T-helper 1 cell treated with Interleukin-12 subunit alpha and Interleukin-12 subunit beta and Interleukin-4 antibody, amounts not matched to agents 30 ng/mL and 1 ng/mL, for 36 hours (primary cell): ENCODE measurements around the gene IRGQ. TPM values are rescaled to one million over a fixed set of nuclear protein-coding genes. Genes with fewer than 3 reads are reported as not detected.
"Not testable (repeated sequence)": the region's sequence is repeated elsewhere in the genome, so short reads cannot be mapped to it uniquely, and the experiment has no call there.

Experiments used
- intact Hi-C: fragments of 100-400 bp; cut with micrococcal nuclease; formaldehyde crosslinking; loops from one replicate; pipeline ENCODE4 v1.15.1; 2024
- total RNA-seq: library from RNA; stranded (reverse); gene quantifications from 2 replicates; pipeline ENCODE4 v1.2.3, GENCODE V29; 2022

The IRGQ gene
- total RNA-seq, 1 donor from 2014 or later, result 23.1 TPM

DNA sequence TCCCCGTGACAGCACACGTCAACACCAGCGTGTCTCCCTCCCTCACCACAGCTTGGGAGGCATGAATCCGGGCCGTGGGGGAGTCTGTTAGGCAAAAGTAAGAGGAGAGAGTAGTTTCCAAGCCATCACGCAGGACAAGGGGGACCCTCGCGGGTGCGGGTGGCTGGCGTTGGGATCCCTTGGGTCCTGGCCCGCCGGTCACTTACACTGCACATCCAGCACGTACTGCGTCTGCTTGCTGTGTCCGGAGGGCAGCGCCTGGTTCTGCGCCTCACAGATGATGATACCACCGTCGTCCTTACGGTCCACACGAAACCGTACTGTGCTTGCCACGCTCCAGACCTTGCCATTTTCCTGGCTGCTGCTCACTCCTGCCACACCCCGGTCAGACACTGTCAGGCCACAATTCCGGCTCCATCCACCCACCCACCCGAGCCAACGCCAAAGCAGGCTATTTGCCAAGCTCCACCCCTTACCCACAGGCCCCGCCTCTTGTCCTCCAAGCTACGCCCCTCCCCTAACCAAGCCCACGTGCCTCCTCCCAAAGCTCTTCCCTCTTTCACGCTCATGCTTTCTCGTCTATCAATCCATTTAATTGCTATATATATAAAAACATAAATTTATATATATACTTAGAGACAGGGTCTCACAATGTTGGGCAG, 30.1 kb upstream of the IRGQ start:
- intact Hi-C loops, result loop anchor here (1.0 kb wide), 1 partner anchor 42 kb away; no protein-coding TSS in a partner anchor

DNA sequence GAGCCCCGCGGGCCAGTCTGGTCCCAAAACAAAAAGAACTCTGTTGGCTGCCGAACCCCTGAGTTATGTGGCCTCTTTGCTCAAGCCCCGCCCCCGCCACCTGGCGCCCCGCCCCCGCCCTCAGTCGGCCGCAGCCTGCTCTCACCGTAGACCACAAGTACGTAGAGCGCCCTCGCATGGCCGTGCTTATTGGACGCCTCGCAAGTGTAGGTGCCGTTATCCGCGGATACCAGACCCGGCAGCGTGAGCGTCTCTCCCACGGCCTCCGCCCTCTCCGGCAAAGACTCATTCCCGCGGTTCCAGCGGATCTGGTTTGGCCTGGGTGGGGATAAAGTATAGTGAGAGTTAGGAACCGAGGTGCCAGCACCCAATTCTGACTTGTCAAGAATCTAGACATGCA, 29.0 kb upstream of the IRGQ start:
- intact Hi-C loops, result loop anchor here (1.0 kb wide), 1 partner anchor 43 kb away; no protein-coding TSS in a partner anchor

- intact Hi-C loops, result no loop called here
These were observed 28.1 kb upstream of the IRGQ start for GRCh38 chr19:43623889-43624670.

GRCh38 chr19:43622956-43623355, 27.0 kb upstream of the IRGQ start:
- intact Hi-C loops, result no loop called here

GRCh38 chr19:43622070-43622469, 26.1 kb upstream of the IRGQ start:
- intact Hi-C loops, result no loop called here

GRCh38 chr19:43620061-43621001, 24.4 kb upstream of the IRGQ start:
- intact Hi-C loops, result no loop called here

DNA sequence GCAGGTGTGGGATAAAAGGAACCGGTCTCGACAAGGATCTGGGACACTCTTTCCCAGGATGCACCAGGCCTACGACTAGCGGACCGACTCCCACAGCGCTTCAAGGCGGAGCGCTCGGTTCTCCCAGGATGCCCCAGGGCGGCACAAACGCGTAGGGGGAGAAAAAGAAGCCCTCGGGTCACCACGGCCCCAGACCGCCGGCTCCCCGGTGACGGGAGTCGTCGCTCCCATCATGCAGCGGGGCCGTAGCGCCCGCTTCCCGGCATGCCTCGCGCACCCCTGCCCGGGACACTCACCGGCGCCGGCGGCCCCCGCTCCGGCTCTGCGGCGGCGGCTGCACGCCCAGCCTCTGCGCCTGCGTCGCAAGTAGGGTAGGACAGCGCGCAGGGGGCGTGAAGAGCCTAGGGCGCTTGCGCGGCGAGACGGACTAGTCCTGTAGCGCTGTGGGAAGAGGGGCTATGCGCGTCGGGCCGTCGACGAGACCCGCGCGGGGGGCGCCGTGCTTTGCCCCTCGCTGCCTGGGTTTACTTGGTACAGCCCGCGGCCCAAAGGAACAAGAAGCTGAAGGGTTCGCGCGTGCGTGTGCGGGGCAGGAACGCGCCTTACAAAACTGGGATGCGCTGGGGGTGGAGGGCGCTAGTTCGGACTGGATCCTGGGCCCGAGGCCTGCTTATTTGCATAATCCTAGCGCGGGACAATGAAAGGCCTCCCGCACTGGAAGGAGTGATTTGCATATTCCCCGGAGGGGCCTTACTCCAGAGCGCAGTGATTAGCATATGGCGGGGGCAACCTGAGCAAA, 23.5 kb upstream of the IRGQ start, which contains the start of gene ZNF428:
ZNF428 (minus strand) TSS at position 368 of the 799 bp plus-strand sequence. CDS start 5,325 bp downstream, outside the sequence.
- intact Hi-C loops, result loop anchor here (1.0 to 2.0 kb wide), 11 partner anchors 19 to 156 kb away; partner anchors contain the start of genes CADM4, ETHE1, IRGQ and PHLDB3

- intact Hi-C loops, result loop anchor here (1.0 to 2.0 kb wide), 11 partner anchors 20 to 156 kb away; partner anchors contain the start of genes CADM4, ETHE1, IRGQ and PHLDB3
These were observed 23.0 kb upstream of the IRGQ start for GRCh38 chr19:43618921-43619261.

GRCh38 chr19:43616954-43617353, 21.0 kb upstream of the IRGQ start:
- intact Hi-C loops, result no loop called here

DNA sequence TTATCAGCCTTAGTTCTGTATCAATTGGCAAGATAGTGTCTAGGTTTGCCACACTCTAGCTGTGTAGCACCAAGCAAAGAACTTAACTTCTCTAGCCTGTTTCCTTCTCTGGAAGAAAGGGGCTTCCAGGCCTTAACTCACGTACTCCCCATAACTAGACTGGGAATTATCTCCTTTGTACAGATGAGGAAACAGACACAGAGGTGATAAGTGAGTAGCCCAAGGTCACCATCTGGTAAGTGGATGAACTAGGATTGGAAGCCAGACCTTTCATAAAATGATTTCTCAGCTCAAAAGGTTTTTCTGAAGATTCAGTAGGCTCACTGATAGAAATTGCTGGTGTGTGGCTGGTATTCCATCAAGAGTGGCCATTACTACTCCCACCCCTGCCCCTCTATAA, 20.4 kb upstream of the IRGQ start:
- intact Hi-C loops, result no loop called here

GRCh38 chr19:43612374-43612773, 16.4 kb upstream of the IRGQ start:
- intact Hi-C loops, result no loop called here

DNA sequence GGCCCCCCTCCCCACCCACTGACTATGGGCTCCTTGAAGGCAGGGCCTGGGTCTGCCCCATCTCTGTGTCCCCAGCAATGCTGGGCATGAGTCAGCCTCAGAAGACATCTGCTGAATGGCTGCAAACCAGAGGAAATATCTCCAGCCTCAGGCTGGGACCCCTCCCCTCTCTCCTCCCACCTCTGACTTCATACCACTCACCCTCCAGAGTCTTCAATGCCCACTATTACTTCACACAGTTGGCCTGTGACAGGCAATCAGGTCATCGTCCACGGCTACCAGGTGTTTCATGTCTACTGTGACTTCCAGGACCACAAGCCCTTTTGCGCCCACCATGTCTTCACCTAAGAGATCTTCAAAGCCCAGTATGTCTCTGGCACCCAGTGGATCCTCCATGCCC, 15.9 kb upstream of the IRGQ start, which contains the start of gene SRRM5:
SRRM5 (plus strand) TSS at position 301 of the 400 bp plus-strand sequence; CDS start at position 335, 34 bp downstream.
- intact Hi-C loops, result no loop called here

DNA sequence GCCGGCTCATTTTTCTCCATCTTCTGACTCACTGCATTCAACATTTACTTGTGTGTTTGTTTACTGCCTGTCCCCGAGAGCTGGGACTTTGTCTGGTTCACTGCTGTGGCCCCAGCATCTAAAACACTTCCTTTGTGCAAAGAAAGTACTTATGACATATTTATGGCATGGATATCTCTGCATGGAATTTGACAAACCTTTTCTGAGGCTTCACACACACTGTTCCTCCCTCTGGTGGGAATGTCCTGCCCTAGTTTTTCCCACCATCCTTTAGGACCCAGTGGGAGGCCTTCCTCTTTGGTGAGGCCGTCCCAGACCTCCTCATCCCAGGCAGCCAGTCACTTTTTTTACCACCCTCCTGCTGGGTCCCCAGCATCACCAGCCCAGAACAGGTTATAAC, 14.6 kb upstream of the IRGQ start:
- intact Hi-C loops, result no loop called here

GRCh38 chr19:43609872-43610271, 13.9 kb upstream of the IRGQ start:
- intact Hi-C loops, result no loop called here

DNA sequence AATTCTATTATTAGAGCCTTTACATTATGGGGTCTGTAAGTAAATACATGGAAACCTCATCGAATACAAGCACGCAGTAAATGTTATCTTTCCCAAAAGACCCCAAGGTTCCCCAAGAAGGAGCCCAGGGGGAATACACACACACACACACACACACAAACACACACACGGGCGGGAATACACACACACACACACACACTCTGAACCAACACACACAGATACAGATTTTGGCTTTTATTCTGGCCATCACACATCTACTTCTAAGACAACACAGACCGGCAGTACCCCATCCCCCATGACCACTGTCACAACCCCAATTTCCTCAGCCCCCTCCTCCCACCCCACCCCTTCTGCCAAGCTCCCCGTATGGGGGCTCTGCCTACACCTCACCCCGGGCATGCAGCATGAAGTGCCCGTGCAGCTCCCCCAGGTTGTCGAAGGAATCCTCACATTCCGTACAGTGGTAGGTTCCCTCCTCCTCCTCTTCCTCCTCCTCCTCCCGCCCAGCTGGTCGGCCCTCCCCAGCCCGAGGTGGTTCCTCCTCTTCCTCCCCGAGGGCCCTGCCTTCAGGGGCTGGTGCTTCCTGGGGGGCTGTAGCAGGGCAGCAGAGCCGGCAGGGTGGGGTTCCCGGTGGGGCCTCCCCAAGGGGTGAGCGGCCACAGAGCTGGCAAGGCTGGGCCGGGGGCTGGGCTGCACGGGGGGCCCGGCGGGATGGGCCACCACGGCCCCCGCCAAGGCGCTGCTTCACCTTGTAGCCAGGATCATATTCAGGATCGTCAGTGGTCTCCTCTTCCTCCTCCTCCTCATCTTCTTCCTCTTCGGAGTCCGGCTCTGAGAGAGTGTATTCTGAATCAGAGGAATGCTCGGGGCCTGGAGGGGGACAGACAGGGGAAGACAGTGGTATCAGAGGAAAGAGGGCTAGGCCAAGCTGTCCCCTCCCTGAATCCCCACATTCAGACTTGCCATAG, 11.6 kb upstream of the IRGQ start:
- intact Hi-C loops, result no loop called here

DNA sequence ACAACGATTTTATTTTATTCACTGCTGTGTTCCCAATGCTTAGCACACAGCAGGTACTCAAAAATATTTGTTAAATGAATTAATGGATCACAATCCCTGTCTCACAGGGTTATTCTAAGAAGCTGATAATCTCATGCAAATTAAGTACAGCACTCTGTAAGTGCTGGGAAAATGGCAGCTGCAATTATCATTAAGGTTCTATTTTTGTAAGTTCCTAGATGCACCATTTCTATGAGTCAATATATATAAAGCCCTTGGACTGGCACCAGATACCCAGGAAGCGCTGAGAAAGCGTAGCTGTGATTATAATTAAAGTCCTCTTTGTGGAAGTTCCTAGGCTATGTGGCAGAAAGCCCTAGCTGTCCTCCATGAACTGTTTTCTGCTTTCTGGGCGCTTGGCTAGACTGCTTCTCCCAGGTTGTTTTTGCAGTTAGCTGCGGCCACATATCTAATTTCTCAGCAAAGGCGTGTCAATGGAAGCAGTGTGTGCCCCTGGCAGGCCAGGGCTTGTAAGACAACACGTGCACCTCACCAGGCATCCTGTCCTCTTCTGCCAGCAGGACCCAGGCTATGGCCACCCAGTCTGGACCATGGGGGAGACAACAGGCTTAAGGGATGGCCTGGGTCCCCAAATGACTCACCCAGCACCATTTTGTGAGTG, 10.8 kb upstream of the IRGQ start:
- intact Hi-C loops, result no loop called here

DNA sequence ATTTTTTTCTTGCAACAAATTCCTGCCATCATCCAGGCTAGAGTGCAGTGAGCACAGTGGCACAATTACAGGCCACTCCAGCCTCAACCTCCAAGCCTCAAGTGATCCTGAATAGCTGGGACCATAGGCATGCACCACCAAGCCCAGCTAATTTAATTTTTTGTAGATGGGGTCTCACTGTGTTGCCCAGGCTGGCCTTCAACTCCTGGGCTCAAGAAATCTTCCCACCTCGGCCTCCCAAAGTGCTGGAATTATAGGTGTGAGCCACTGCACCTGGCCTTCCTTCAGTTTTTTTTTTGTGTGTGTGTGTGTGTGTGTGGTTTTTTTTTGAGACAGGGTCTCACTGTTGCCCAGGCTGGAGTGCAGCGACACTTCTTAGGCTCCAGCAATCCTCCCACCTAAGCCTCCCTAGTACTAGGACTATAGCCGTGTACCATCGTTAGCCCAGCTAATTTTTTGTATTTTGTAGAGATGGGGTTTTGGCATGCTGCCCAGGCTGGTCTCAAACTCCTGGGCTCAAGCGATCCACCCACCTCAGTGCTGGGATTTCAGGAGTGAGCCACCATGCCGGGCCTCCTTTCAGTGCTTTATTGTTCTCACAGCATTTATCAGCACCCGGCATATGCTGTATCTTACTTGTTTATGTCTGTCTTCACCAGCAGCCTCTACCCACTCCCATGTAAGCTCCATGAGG, 10.1 kb upstream of the IRGQ start:
- intact Hi-C loops, result no loop called here

GRCh38 chr19:43600326-43600725, 4.4 kb upstream of the IRGQ start:
- intact Hi-C loops, result not testable (repeated sequence)
